Trophoblast cell (in vitro differentiated cells and primary cell): ENCODE results near the gene SEMA3A.

Experiments used
- DNase-seq, 2 donors: peaks; one replicate each; pipeline ENCODE4 v3.0.0-alpha.2; 2016
- H2AFZ ChIP-seq: 2 replicates; pipeline ENCODE4 v1.6.1; 2013; ENCODE audit warnings: low read length, moderate library complexity, mild to moderate bottlenecking; ENCODE audit not compliant: insufficient read depth, poor library complexity
- H2AK5ac ChIP-seq: 2 replicates; pipeline ENCODE4 v1.6.1; 2013; ENCODE audit warnings: mild to moderate bottlenecking, low read length
- H2BK120ac ChIP-seq: 2 replicates; pipeline ENCODE4 v1.6.1; 2013; ENCODE audit warnings: low read length, mild to moderate bottlenecking, moderate library complexity; ENCODE audit not compliant: insufficient read depth, poor library complexity
- H2BK12ac ChIP-seq: 2 replicates; pipeline ENCODE4 v1.6.1; 2013; ENCODE audit warnings: mild to moderate bottlenecking, low read length, moderate library complexity
- H2BK5ac ChIP-seq: 2 replicates; pipeline ENCODE4 v1.6.1; 2013; ENCODE audit warnings: low read length, low read depth, moderate library complexity, mild to moderate bottlenecking; ENCODE audit not compliant: poor library complexity
- H3K14ac ChIP-seq: 2 replicates; pipeline ENCODE4 v1.6.1; 2013; ENCODE audit warnings: mild to moderate bottlenecking, low read length
- H3K18ac ChIP-seq: 2 replicates; pipeline ENCODE4 v1.6.1; 2013; ENCODE audit warnings: mild to moderate bottlenecking, low read length
- H3K23ac ChIP-seq: 2 replicates; pipeline ENCODE4 v1.6.1; 2013; ENCODE audit warnings: low read length
- H3K27ac ChIP-seq: 2 replicates; pipeline ENCODE4 v1.5.1; 2013; ENCODE audit warnings: low read depth, mild to moderate bottlenecking, inconsistent platforms, low read length, moderate library complexity
- H3K27me3 ChIP-seq: 2 replicates; pipeline ENCODE4 v1.6.1; 2013; ENCODE audit warnings: inconsistent platforms, mild to moderate bottlenecking, low read length, moderate library complexity; ENCODE audit not compliant: insufficient read depth
- H3K36me3 ChIP-seq, 2 experiments: 1 replicate in 1 of 2; 2 replicates in 1 of 2; pipeline ENCODE4 v1.6.1; 2013; ENCODE audit warnings: low read length in 2 of 2, mild to moderate bottlenecking in 2 of 2, moderate library complexity in 1 of 2; ENCODE audit not compliant: insufficient read depth in 2 of 2, control insufficient read depth in 1 of 2
- H3K4ac ChIP-seq: 2 replicates; pipeline ENCODE4 v1.6.1; 2013; ENCODE audit warnings: low read depth, mild to moderate bottlenecking, low read length, moderate library complexity
- H3K4me1 ChIP-seq, 2 experiments: 1 replicate in 1 of 2; 2 replicates in 1 of 2; pipeline ENCODE4 v1.6.1; 2013; ENCODE audit warnings: low read length in 2 of 2, mild to moderate bottlenecking in 2 of 2, moderate library complexity in 1 of 2; ENCODE audit not compliant: insufficient read depth in 2 of 2, control insufficient read depth in 1 of 2
- H3K4me2 ChIP-seq: 2 replicates; pipeline ENCODE4 v1.6.1; 2013; ENCODE audit warnings: inconsistent platforms, mild to moderate bottlenecking, low read length, moderate library complexity
- H3K4me3 ChIP-seq: 2 replicates; pipeline ENCODE4 v1.5.1; 2013; ENCODE audit warnings: mild to moderate bottlenecking, low read depth, low read length, inconsistent platforms
- H3K79me1 ChIP-seq: one replicate; pipeline ENCODE4 v1.6.1; 2013; ENCODE audit warnings: low read length
- H3K79me2 ChIP-seq: 2 replicates; pipeline ENCODE4 v1.6.1; 2013; ENCODE audit warnings: low read length, mild to moderate bottlenecking; ENCODE audit not compliant: control insufficient read depth, insufficient read depth, poor library complexity
- H3K9ac ChIP-seq: 2 replicates; pipeline ENCODE4 v1.6.1; 2013; ENCODE audit warnings: mild to moderate bottlenecking, low read length
- H3K9me3 ChIP-seq: 2 replicates; pipeline ENCODE4 v1.6.1; 2013; ENCODE audit warnings: low read depth, mild to moderate bottlenecking, control low read depth, inconsistent platforms, low read length; ENCODE audit not compliant: insufficient read depth
- H4K12ac ChIP-seq: 2 replicates; pipeline ENCODE4 v1.6.1; 2013; ENCODE audit warnings: low read depth, mild to moderate bottlenecking, low read length, moderate library complexity
- H4K8ac ChIP-seq: 2 replicates; pipeline ENCODE4 v1.6.1; 2013; ENCODE audit warnings: low read depth, mild to moderate bottlenecking, low read length, moderate library complexity
- H4K91ac ChIP-seq: one replicate; pipeline ENCODE4 v1.6.1; 2013; ENCODE audit warnings: low read depth, mild to moderate bottlenecking, low read length, moderate library complexity
- WGBS: extraction: QIAGEN DNeasy Blood & Tissue Kit; methylation state at CpG from one replicate; pipeline ENCODE4 v1.1.7; 2013; ENCODE audit warnings: missing lambda C conversion rate; ENCODE audit not compliant: insufficient read length, insufficient coverage; ENCODE audit errors: extremely low coverage; 5-methylcytosine and 5-hydroxymethylcytosine counted together

SEMA3A gene

GRCh38 chr7:84236398-84236797 is 41.8 kb upstream of the SEMA3A start:
- Histone ChIP-seq H3K4me1 (no peaks in the 10 kb centered on the region), H3K79me2 (no peaks in the 10 kb centered on the region), H3K4me3 (no peak overlapping the region), H2BK120ac (no peak overlapping the region), H3K36me3 (no peaks in the 10 kb centered on the region), H4K8ac (no peak overlapping the region), H3K4me2 (no peak overlapping the region), H4K91ac (no peak overlapping the region), H2BK12ac (no peak overlapping the region), H3K23ac (no peak overlapping the region), H4K12ac (no peak overlapping the region), H3K14ac (no peak overlapping the region), H3K79me1 (no peaks in the 10 kb centered on the region), H3K18ac (no peak overlapping the region), H3K27ac (no peak overlapping the region), H2AK5ac (no peak overlapping the region), H2BK5ac (no peak overlapping the region), H3K4ac (no peak overlapping the region), H3K9me3 (no peaks in the 10 kb centered on the region), H2AFZ (no peak overlapping the region), H3K27me3 (no peaks in the 10 kb centered on the region), H3K9ac (no peak overlapping the region)
- WGBS, result no CpG with 5 or more reads among the region's 3 CpGs
- DNase-seq, result peak in 1 of 2 donors; percentile 29

- WGBS, result no CpG with 5 or more reads among the region's 1 CpG
- Histone ChIP-seq H3K4me1 (no peaks in the 10 kb centered on the region), H3K18ac (no peak overlapping the region), H2BK5ac (no peak overlapping the region), H3K4me2 (no peak overlapping the region), H2AFZ (no peak overlapping the region), H3K79me2 (no peaks in the 10 kb centered on the region), H2AK5ac (no peak overlapping the region), H3K27me3 (no peaks in the 10 kb centered on the region), H3K4ac (no peak overlapping the region), H3K79me1 (no peaks in the 10 kb centered on the region), H3K27ac (no peak overlapping the region), H3K9me3 (no peaks in the 10 kb centered on the region), H3K9ac (no peak overlapping the region), H3K14ac (no peak overlapping the region), H2BK120ac (no peak overlapping the region), H4K91ac (no peak overlapping the region), H2BK12ac (no peak overlapping the region), H3K36me3 (no peaks in the 10 kb centered on the region), H3K4me3 (no peak overlapping the region), H4K12ac (no peak overlapping the region), H4K8ac (no peak overlapping the region), H3K23ac (no peak overlapping the region)
- no peak for DNase-seq
These were observed 38.1 kb upstream of the SEMA3A start for GRCh38 chr7:84232646-84233045.

- Histone ChIP-seq H3K14ac (no peak overlapping the region), H4K91ac (no peak overlapping the region), H4K12ac (no peak overlapping the region), H3K4me2 (no peak overlapping the region), H2BK12ac (no peak overlapping the region), H3K27me3 (no peaks in the 10 kb centered on the region), H3K36me3 (no peaks in the 10 kb centered on the region), H3K4ac (no peak overlapping the region), H3K9me3 (no peaks in the 10 kb centered on the region), H3K23ac (no peak overlapping the region), H3K4me3 (no peak overlapping the region), H3K4me1 (no peaks in the 10 kb centered on the region), H4K8ac (no peak overlapping the region), H3K79me1 (no peaks in the 10 kb centered on the region), H2AFZ (no peak overlapping the region), H2BK5ac (no peak overlapping the region), H3K18ac (no peak overlapping the region), H2BK120ac (no peak overlapping the region), H3K27ac (no peak overlapping the region), H3K9ac (no peak overlapping the region), H2AK5ac (no peak overlapping the region), H3K79me2 (no peaks in the 10 kb centered on the region)
- no peak for DNase-seq
These were observed 36.6 kb upstream of the SEMA3A start for GRCh38 chr7:84231157-84231556.

- Histone ChIP-seq H3K27me3 (no peaks in the 10 kb centered on the region), H3K18ac (no peak overlapping the region), H2BK5ac (no peak overlapping the region), H3K14ac (no peak overlapping the region), H3K4me1 (no peaks in the 10 kb centered on the region), H3K4ac (no peak overlapping the region), H3K79me1 (no peaks in the 10 kb centered on the region), H3K27ac (no peak overlapping the region), H4K8ac (no peak overlapping the region), H3K23ac (no peak overlapping the region), H2AK5ac (no peak overlapping the region), H3K36me3 (no peaks in the 10 kb centered on the region), H3K9ac (no peak overlapping the region), H2AFZ (no peak overlapping the region), H4K91ac (no peak overlapping the region), H3K4me2 (no peak overlapping the region), H3K9me3 (no peaks in the 10 kb centered on the region), H3K79me2 (no peaks in the 10 kb centered on the region), H2BK12ac (no peak overlapping the region), H3K4me3 (no peak overlapping the region), H2BK120ac (no peak overlapping the region), H4K12ac (no peak overlapping the region)
- no CpG with 5 or more reads among the region's 3 CpGs for WGBS
- DNase-seq, result no peak
These were observed 35.9 kb upstream of the SEMA3A start for GRCh38 chr7:84230491-84230890.
